ENCODE data around the gene FAM81A. TPM values are rescaled to one million over a fixed set of nuclear protein-coding genes. Genes with fewer than 3 reads are reported as not detected.
A peak's percentile ranks its signal among the peaks of the same experiment; 100 is the strongest.
"Not testable (repeated sequence)": the region's sequence is repeated elsewhere in the genome, so short reads cannot be mapped to it uniquely, and the experiment has no call there.

FAM81A gene
- total RNA-seq, 1 donor from 2014 or later, result 1.1 TPM

DNA sequence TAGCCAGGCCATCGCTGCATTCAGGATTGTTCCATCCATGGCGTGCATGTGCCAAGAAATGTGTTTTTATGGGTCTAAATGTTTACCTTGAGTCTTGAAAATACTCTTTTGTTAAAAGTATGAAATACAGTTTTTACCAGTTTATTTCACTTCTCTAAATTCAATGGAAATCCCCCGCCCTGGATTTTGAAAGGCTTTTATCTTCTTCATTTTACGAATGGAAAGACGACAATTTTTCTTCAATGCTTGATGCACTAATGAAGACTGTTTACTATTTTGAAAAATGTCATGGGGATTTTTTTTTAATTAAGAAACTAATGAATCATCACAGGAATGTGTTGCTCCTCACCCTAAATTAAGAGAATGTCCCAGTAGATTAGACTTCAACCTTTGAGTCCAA, 83.5 kb downstream of the FAM81A start:
- no peak overlapping the region for H3K27ac Mint-ChIP-seq
- H3K9me3 Mint-ChIP-seq, result no peaks in the 10 kb centered on the region
- H3K4me1 Mint-ChIP-seq (ENCODE audit: low read depth), result peaks cover 13% of the 10 kb centered on the region
- no peak for DNase-seq (ENCODE audit: low spot score)
- intact Hi-C loops (cut with micrococcal nuclease), result no loop called here
- no peaks in the 10 kb centered on the region for H3K36me3 Mint-ChIP-seq (ENCODE audit: low read depth)
- peaks cover 12% of the 10 kb centered on the region for H3K27me3 Mint-ChIP-seq (ENCODE audit: low read depth)
- H3K4me3 Mint-ChIP-seq (ENCODE audit: low read depth), result no peak overlapping the region

DNA sequence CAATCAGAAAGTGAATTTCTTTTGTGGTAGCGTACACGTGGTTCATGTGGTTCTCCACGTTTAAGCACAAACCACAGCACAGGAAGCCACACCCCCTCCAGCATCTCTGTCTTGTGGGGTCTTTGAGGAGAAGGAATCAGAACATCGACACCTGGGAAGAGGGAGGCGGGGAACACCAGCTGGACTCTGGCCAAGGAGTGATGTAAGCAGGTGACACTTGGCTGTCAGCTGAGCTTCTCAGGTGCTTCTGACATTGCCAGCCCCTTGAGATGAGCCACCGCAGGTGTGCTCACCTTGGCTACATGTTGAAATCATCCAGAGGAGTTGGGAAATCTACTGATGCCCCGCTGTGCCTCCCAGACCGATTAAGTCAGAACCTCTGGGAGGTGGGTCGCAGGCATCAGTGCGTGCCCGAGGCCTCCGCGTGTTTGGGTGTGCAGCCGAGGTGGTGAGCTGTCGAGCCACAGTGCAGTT, 85.0 kb downstream of the FAM81A start:
- no peak for DNase-seq (ENCODE audit: low spot score)
- Mint-ChIP-seq H3K36me3 (ENCODE audit: low read depth) (no peaks in the 10 kb centered on the region), H3K9me3 (no peaks in the 10 kb centered on the region), H3K27me3 (ENCODE audit: low read depth) (peaks cover 12% of the 10 kb centered on the region), H3K4me3 (ENCODE audit: low read depth) (no peak overlapping the region), H3K27ac (no peak overlapping the region), H3K4me1 (ENCODE audit: low read depth) (peaks cover 13% of the 10 kb centered on the region)
- intact Hi-C loops (cut with micrococcal nuclease), result no loop called here

DNA sequence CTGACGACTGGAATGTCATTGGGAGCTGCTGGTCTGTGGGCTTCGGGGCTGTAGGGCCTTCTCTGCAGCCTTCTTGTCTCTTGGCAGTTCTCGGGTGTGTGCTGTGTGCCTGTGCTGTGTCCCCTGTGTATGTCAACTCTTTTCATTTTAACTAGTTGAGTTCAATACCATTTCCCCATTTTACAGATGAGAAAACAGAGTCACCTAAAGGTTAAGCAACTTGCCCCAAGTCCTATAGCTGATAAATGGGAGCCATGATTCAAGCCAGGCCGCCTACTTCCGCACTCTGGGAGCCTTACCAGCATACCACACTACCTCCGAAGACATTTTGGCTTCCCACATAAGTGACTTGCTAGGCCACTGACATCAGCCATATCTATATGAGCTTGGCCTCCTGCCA, 85.7 kb downstream of the FAM81A start:
- H3K27ac Mint-ChIP-seq, result no peak overlapping the region
- no peaks in the 10 kb centered on the region for H3K9me3 Mint-ChIP-seq
- peaks cover 13% of the 10 kb centered on the region for H3K27me3 Mint-ChIP-seq (ENCODE audit: low read depth)
- H3K36me3 Mint-ChIP-seq (ENCODE audit: low read depth), result no peaks in the 10 kb centered on the region
- intact Hi-C loops (cut with micrococcal nuclease), result no loop called here
- no peak for DNase-seq (ENCODE audit: low spot score)
- H3K4me1 Mint-ChIP-seq (ENCODE audit: low read depth), result peaks cover 14% of the 10 kb centered on the region
- no peak overlapping the region for H3K4me3 Mint-ChIP-seq (ENCODE audit: low read depth)

DNA sequence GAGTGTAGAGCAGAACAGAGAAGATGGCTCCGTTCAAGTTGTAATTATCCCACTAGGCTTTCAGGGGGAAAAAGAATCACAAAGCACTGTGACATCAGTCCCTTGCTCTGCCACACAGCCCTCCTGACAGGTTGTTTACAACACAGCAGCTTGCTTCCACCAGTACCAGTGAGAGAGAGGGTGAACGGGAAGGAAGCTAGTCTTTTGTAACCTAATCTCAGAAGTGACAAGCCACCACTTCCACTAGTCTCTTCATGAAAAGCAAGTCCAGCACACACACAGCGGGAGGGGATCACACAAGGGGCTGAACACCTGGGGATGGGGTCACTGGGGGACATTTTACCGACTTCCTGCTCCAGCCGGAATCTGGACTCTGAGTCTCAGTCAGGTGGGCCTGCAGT, 86.3 kb downstream of the FAM81A start:
- Mint-ChIP-seq H3K9me3 (no peaks in the 10 kb centered on the region), H3K27ac (no peak overlapping the region), H3K4me3 (ENCODE audit: low read depth) (no peak overlapping the region), H3K36me3 (ENCODE audit: low read depth) (no peaks in the 10 kb centered on the region), H3K27me3 (ENCODE audit: low read depth) (peaks cover 12% of the 10 kb centered on the region), H3K4me1 (ENCODE audit: low read depth) (peaks cover 15% of the 10 kb centered on the region)
- no peak for DNase-seq (ENCODE audit: low spot score)
- intact Hi-C loops (cut with micrococcal nuclease), result no loop called here

DNA sequence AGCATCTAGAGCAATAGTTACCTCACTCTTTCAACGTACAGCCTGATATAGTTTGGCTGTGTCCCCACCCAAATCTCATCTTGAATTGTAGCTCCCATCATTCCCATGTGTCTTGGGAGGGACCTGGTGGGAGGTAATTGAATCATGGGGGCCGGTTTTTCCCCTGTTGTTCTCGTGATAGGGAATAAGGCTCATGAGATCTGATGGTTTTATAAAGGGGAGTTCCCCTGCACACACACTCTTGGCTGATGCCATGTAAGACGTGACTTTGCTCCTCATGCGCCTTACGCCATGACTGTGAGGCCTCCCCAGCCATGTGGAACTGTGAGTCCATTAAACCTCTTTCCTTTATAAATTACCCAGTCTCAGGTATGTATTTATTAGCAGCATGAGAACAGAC, 88.5 kb downstream of the FAM81A start:
- H3K27me3 Mint-ChIP-seq (ENCODE audit: low read depth), result peaks cover 18% of the 10 kb centered on the region
- peaks cover 15% of the 10 kb centered on the region for H3K4me1 Mint-ChIP-seq (ENCODE audit: low read depth)
- H3K27ac Mint-ChIP-seq; intact Hi-C loops (cut with micrococcal nuclease); H3K4me3 Mint-ChIP-seq (ENCODE audit: low read depth); H3K36me3 Mint-ChIP-seq (ENCODE audit: low read depth); H3K9me3 Mint-ChIP-seq; DNase-seq (ENCODE audit: low spot score): not testable (repeated sequence)

DNA sequence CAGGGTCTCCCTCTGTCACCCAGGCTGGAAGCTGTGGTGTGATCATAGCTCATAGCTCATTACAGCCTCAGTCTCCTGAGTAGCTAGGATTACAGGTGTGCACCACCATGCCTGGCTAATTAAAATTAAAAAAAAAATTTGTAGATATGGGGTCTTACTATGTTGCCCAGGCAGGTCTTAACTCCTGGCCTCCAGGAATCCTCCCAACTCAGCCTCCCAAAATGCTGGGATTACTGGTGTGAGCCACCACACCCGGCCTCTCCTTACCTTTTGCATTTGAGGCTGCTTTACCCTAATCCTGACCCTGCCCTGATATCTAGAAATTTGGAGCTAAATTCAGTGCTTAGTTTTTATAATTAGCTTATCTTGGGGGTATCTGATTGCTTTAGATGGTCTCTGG, 90.4 kb downstream of the FAM81A start:
- peaks cover 17% of the 10 kb centered on the region for H3K27me3 Mint-ChIP-seq (ENCODE audit: low read depth)
- no peak overlapping the region for H3K4me3 Mint-ChIP-seq (ENCODE audit: low read depth)
- no peaks in the 10 kb centered on the region for H3K36me3 Mint-ChIP-seq (ENCODE audit: low read depth)
- peaks cover 13% of the 10 kb centered on the region for H3K4me1 Mint-ChIP-seq (ENCODE audit: low read depth)
- H3K9me3 Mint-ChIP-seq, result no peaks in the 10 kb centered on the region
- H3K27ac Mint-ChIP-seq, result no peak overlapping the region
- intact Hi-C loops (cut with micrococcal nuclease), result no loop called here
- no peak for DNase-seq (ENCODE audit: low spot score)

DNA sequence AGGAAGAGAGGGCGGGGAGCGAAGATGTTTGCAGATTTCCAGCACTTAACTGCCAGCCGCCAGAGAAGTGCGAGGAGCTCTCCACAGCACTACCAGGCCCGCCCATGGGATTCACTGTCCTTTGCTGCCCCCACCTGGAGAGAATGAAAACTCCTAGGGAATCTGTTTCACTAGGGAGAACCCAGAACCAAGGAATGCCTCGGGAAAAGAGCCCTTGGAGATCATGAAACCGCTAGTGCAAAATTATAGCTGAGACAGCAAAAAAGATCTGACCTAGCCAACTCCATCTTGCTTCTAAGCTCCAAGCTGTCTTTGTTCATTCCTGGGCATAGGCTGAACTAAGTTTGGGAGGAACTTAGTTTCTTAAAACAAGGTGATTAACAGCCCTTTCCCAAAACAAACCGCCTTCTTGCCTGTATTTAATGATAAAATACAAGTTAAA, 91.0 kb downstream of the FAM81A start:
- Mint-ChIP-seq H3K4me1 (ENCODE audit: low read depth) (peaks cover 12% of the 10 kb centered on the region), H3K27ac (no peak overlapping the region), H3K36me3 (ENCODE audit: low read depth) (no peaks in the 10 kb centered on the region), H3K27me3 (ENCODE audit: low read depth) (peaks cover 17% of the 10 kb centered on the region), H3K4me3 (ENCODE audit: low read depth) (no peak overlapping the region), H3K9me3 (no peaks in the 10 kb centered on the region)
- DNase-seq (ENCODE audit: low spot score), result peak; percentile 51
- intact Hi-C loops (cut with micrococcal nuclease), result loop anchor here (1.0 kb wide), 1 partner anchor 572 kb away; no protein-coding TSS in a partner anchor

DNA sequence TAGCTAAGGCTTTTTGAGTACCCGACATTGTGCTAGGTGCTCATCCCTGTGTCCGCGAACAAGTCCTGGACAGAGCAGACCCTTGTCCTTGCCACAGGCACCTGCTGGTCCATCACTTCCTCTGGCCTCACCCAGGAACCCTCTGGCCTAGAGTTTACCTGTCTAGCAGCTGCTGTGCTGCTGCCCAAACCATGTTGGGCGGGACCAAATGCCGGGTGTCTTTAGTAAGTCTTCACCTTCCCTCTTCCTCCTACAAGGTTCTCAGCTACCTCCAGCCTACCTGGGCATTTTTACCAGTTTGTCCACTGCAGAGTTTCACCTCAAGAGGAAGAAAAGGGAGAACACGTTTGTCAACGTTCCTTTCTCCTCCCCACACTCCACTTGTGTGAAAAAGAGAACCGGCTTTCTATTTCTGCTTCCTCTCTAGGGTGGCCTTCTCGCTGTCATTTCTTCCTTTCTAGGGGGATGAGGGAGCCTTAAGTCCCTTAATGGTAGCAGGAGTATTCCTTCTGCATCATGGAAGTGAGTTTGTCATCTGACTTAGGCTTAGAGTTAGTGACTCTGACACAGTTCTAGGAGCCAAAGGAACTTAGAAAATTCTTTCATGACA, 93.2 kb downstream of the FAM81A start:
- no peaks in the 10 kb centered on the region for H3K36me3 Mint-ChIP-seq (ENCODE audit: low read depth)
- H3K27me3 Mint-ChIP-seq (ENCODE audit: low read depth), result peaks cover 18% of the 10 kb centered on the region
- H3K4me1 Mint-ChIP-seq (ENCODE audit: low read depth), result peaks cover 4% of the 10 kb centered on the region
- H3K27ac Mint-ChIP-seq, result no peak overlapping the region
- H3K9me3 Mint-ChIP-seq, result no peaks in the 10 kb centered on the region
- no peak for DNase-seq (ENCODE audit: low spot score)
- intact Hi-C loops (cut with micrococcal nuclease), result loop anchor here (5.0 kb wide), 1 partner anchor 111 kb away; no protein-coding TSS in a partner anchor
- H3K4me3 Mint-ChIP-seq (ENCODE audit: low read depth), result no peak overlapping the region

DNA sequence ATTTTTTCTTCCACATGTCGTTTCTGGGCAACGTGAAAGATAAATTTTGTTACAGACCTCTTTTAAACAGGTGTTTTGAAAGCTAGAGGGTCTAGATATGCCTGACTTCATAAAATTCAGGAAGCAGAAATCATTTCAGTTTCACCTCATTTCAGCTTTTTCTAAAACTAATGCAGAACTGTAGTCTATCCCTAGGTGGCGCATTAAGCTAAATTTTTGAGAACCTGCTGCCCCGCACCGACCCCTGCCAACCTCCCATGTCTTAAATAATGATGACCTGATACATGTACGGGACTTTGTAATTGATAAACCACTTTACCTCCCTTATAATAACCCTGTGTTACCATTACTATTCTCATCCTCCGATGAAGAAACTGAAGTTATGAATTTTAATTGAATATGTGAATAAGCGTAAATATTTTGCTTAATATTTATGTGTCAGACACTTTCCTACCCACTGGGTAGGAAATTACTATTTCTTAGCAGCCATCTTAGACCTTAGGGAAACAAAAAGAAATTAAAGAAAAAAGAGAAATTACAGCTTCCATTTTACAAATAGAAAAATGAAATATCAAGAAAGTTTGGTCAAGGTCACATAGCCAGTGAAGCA, 94.9 kb downstream of the FAM81A start:
- no peak for DNase-seq (ENCODE audit: low spot score)
- Mint-ChIP-seq H3K27ac (no peak overlapping the region), H3K36me3 (ENCODE audit: low read depth) (no peaks in the 10 kb centered on the region), H3K27me3 (ENCODE audit: low read depth) (peaks cover 21% of the 10 kb centered on the region), H3K4me3 (ENCODE audit: low read depth) (no peak overlapping the region), H3K9me3 (no peaks in the 10 kb centered on the region), H3K4me1 (ENCODE audit: low read depth) (peaks cover 4% of the 10 kb centered on the region)
- intact Hi-C loops (cut with micrococcal nuclease), result loop anchor here (1.0 to 5.0 kb wide), 2 partner anchors 89 to 109 kb away; no protein-coding TSS in a partner anchor

DNA sequence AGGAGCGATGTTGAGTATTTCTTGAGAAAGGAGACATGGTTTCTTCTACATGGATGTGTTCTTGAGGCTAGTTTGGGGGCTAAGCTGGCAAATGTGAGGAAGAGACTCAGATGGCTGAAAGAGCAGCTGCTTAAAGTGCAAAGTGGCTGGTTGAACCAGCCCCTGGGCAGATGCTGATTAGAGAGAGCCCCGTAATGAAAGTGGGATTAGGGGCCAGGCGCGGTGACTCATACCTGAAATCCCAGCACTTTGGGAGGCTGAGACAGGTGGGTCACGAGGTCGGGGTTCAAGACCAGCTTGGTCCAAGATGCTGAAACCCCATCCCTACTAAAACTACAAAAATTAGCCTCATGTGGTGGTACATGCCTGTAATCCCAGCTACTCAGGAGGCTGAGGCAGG, 98.6 kb downstream of the FAM81A start:
- Mint-ChIP-seq H3K4me1 (ENCODE audit: low read depth) (peaks cover 2% of the 10 kb centered on the region), H3K9me3 (no peaks in the 10 kb centered on the region), H3K36me3 (ENCODE audit: low read depth) (no peaks in the 10 kb centered on the region), H3K27me3 (ENCODE audit: low read depth) (peaks cover 13% of the 10 kb centered on the region), H3K4me3 (ENCODE audit: low read depth) (no peak overlapping the region), H3K27ac (no peak overlapping the region)
- intact Hi-C loops (cut with micrococcal nuclease), result no loop called here
- no peak for DNase-seq (ENCODE audit: low spot score)

DNA sequence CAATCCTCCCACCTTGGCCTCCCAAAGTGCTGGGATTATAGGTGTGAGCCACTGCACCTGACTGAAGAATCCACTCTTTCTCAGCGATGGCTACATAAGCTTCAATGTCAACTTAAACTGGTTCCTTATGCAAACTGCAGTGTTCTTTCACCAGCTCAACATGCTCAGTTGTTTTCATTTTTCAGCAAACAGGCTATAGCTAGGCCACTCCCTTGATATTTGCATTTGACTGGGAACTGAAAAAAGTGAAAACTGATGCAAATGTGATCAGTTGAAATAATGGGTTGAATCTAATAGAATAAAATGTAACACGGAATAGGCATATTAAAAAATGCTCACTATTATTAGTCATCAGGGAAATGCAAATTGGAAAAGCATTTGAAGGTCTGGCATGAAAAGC, 99.4 kb downstream of the FAM81A start:
- DNase-seq (ENCODE audit: low spot score), result no peak
- Mint-ChIP-seq H3K9me3 (no peaks in the 10 kb centered on the region), H3K4me1 (ENCODE audit: low read depth) (peaks cover 2% of the 10 kb centered on the region), H3K27ac (no peak overlapping the region), H3K4me3 (ENCODE audit: low read depth) (no peak overlapping the region), H3K27me3 (ENCODE audit: low read depth) (peaks cover 11% of the 10 kb centered on the region), H3K36me3 (ENCODE audit: low read depth) (no peaks in the 10 kb centered on the region)
- intact Hi-C loops (cut with micrococcal nuclease), result no loop called here

DNA sequence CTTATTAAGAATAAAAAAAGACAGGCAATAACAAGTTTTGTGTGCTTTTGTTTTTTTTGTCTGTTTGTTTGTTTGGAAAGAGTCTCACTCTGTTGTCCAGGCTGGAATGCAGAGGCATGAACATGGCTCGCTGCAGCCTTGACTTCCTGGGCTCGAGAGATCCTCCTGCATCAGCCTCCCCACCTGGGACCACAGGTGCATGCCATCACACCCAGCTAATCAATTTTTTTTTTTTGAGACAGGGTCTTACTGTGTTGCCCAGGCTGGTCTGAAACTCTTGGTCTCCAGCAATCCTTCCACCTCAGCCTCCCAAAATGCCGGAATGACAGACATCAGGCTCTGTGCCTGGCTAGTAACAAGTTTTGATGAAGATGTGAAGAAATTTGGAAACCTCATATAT, 100.5 kb downstream of the FAM81A start:
- Mint-ChIP-seq H3K4me3 (ENCODE audit: low read depth) (no peak overlapping the region), H3K36me3 (ENCODE audit: low read depth) (no peaks in the 10 kb centered on the region), H3K27me3 (ENCODE audit: low read depth) (peaks cover 11% of the 10 kb centered on the region), H3K4me1 (ENCODE audit: low read depth) (peaks cover 4% of the 10 kb centered on the region), H3K9me3 (no peaks in the 10 kb centered on the region), H3K27ac (no peak overlapping the region)
- DNase-seq (ENCODE audit: low spot score), result no peak
- intact Hi-C loops (cut with micrococcal nuclease), result no loop called here

DNA sequence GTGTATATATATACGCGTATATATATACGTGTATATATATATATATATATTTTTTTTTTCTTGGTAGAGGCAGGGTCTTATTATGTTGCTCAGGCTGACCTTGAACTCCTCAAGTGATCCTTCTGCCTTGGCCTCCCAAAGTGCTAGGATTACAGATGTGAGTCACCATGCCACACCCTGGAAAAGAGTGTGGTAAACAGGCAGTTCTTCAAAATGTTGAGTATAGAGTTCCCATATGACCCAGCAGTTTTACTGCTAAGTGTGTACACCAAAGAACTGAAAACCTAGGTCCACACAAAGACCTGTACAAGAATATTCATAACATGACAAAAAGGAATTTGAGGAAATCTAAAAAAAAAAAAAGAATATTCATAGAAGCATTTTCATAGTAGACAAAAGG, 101.8 kb downstream of the FAM81A start:
- Mint-ChIP-seq H3K27me3 (ENCODE audit: low read depth) (peaks cover 8% of the 10 kb centered on the region), H3K4me1 (ENCODE audit: low read depth) (peaks cover 9% of the 10 kb centered on the region), H3K36me3 (ENCODE audit: low read depth) (no peaks in the 10 kb centered on the region), H3K9me3 (no peaks in the 10 kb centered on the region), H3K4me3 (ENCODE audit: low read depth) (no peak overlapping the region), H3K27ac (no peak overlapping the region)
- intact Hi-C loops (cut with micrococcal nuclease), result no loop called here
- DNase-seq (ENCODE audit: low spot score), result no peak
